HEK293 (cell line): ENCODE measurements around the gene HAUS1.

Experiments used
- GFI1B ChIP-seq: fragments of 450-650 bp; formaldehyde crosslinking; IDR thresholded peaks from 2 replicates; pipeline ENCODE4 v1.5.1; 2016; ENCODE audit warnings: missing biosample characterization, missing genetic modification characterization
- GLIS2 ChIP-seq: fragments of 450-650 bp; formaldehyde crosslinking; IDR thresholded peaks from 2 replicates; pipeline ENCODE4 v1.5.1; 2016; ENCODE audit warnings: missing biosample characterization, missing genetic modification characterization
- REPIN1 ChIP-seq: fragments of 450-650 bp; formaldehyde crosslinking; IDR thresholded peaks from 2 replicates; pipeline ENCODE4 v1.5.1; 2017; ENCODE audit warnings: missing biosample characterization, missing genetic modification characterization, low read depth
- SALL2 ChIP-seq: fragments of 450-650 bp; formaldehyde crosslinking; IDR thresholded peaks from 2 replicates; pipeline ENCODE4 v1.5.0; 2017; ENCODE audit warnings: missing biosample characterization, mild to moderate bottlenecking, missing genetic modification characterization, borderline replicate concordance
- ZBTB17 ChIP-seq: fragments of 450-650 bp; formaldehyde crosslinking; IDR thresholded peaks from 2 replicates; pipeline ENCODE4 v1.5.1; 2016; ENCODE audit warnings: missing biosample characterization, missing genetic modification characterization
- ZIC2 ChIP-seq: fragments of 450-650 bp; formaldehyde crosslinking; IDR thresholded peaks from 2 replicates; pipeline ENCODE4 v1.5.1; 2016; ENCODE audit warnings: missing biosample characterization, missing genetic modification characterization
- ZNF114 ChIP-seq: fragments of 450-650 bp; formaldehyde crosslinking; IDR thresholded peaks from 2 replicates; pipeline ENCODE4 v1.5.0; 2017; ENCODE audit warnings: missing biosample characterization, missing genetic modification characterization
- ZNF132 ChIP-seq: fragments of 450-650 bp; formaldehyde crosslinking; IDR thresholded peaks from 2 replicates; pipeline ENCODE4 v1.5.1; 2017; ENCODE audit warnings: missing biosample characterization, missing genetic modification characterization, borderline replicate concordance
- ZNF146 ChIP-seq: fragments of 450-650 bp; formaldehyde crosslinking; IDR thresholded peaks from 2 replicates; pipeline ENCODE4 v1.5.1; 2016; ENCODE audit warnings: missing biosample characterization, missing genetic modification characterization
- ZNF148 ChIP-seq: fragments of 450-650 bp; formaldehyde crosslinking; IDR thresholded peaks from 2 replicates; pipeline ENCODE4 v1.5.0; 2017; ENCODE audit warnings: missing biosample characterization, missing genetic modification characterization, borderline replicate concordance
- ZNF280D ChIP-seq: fragments of 450-650 bp; formaldehyde crosslinking; IDR thresholded peaks from 2 replicates; pipeline ENCODE4 v1.5.1; 2016; ENCODE audit warnings: missing biosample characterization, missing genetic modification characterization
- ZNF433 ChIP-seq: fragments of 450-650 bp; formaldehyde crosslinking; IDR thresholded peaks from 2 replicates; pipeline ENCODE4 v1.5.1; 2016; ENCODE audit warnings: missing biosample characterization, missing genetic modification characterization, low read depth
- ZNF473 ChIP-seq: fragments of 450-650 bp; formaldehyde crosslinking; IDR thresholded peaks from 2 replicates; pipeline ENCODE4 v1.5.1; 2017; ENCODE audit warnings: missing biosample characterization, missing genetic modification characterization
- ZNF501 ChIP-seq: fragments of 450-650 bp; formaldehyde crosslinking; IDR thresholded peaks from 2 replicates; pipeline ENCODE4 v1.5.1; 2016; ENCODE audit warnings: missing biosample characterization, missing genetic modification characterization
- ZNF530 ChIP-seq: fragments of 450-650 bp; formaldehyde crosslinking; IDR thresholded peaks from 2 replicates; pipeline ENCODE4 v1.5.1; 2016; ENCODE audit warnings: low read depth, missing biosample characterization, missing genetic modification characterization
- ZNF610 ChIP-seq: fragments of 450-650 bp; formaldehyde crosslinking; IDR thresholded peaks from 2 replicates; pipeline ENCODE4 v1.5.1; 2016; ENCODE audit warnings: missing biosample characterization, missing genetic modification characterization, borderline replicate concordance
- ZNF837 ChIP-seq: fragments of 450-650 bp; formaldehyde crosslinking; IDR thresholded peaks from 2 replicates; pipeline ENCODE4 v1.5.1; 2016; ENCODE audit warnings: missing biosample characterization, missing genetic modification characterization
- ZSCAN5A ChIP-seq: fragments of 450-650 bp; formaldehyde crosslinking; IDR thresholded peaks from 2 replicates; pipeline ENCODE4 v1.5.1; 2016; ENCODE audit warnings: missing biosample characterization, missing genetic modification characterization
- TF ChIP-seq, protein P1 (sequence below): fragments of 450-650 bp; formaldehyde crosslinking; IDR thresholded peaks from 2 replicates; pipeline ENCODE4 v1.5.1; 2016; ENCODE audit warnings: missing biosample characterization, missing genetic modification characterization
- TF ChIP-seq, protein P2 (sequence below): fragments of 450-650 bp; formaldehyde crosslinking; IDR thresholded peaks from 2 replicates; pipeline ENCODE4 v1.5.1; 2016; ENCODE audit warnings: missing biosample characterization, missing genetic modification characterization
- TF ChIP-seq, protein P3 (sequence below): fragments of 450-650 bp; formaldehyde crosslinking; IDR thresholded peaks from 2 replicates; pipeline ENCODE4 v1.5.1; 2016; ENCODE audit warnings: missing biosample characterization, missing genetic modification characterization, borderline replicate concordance

Gene HAUS1

GRCh38 chr18:46072376-46072867 is 31.8 kb upstream of the HAUS1 start (continued):
- no peak for TF ChIP-seq ZNF280D (tag by site-specific recombination)
- TF ChIP-seq, protein P1, sequence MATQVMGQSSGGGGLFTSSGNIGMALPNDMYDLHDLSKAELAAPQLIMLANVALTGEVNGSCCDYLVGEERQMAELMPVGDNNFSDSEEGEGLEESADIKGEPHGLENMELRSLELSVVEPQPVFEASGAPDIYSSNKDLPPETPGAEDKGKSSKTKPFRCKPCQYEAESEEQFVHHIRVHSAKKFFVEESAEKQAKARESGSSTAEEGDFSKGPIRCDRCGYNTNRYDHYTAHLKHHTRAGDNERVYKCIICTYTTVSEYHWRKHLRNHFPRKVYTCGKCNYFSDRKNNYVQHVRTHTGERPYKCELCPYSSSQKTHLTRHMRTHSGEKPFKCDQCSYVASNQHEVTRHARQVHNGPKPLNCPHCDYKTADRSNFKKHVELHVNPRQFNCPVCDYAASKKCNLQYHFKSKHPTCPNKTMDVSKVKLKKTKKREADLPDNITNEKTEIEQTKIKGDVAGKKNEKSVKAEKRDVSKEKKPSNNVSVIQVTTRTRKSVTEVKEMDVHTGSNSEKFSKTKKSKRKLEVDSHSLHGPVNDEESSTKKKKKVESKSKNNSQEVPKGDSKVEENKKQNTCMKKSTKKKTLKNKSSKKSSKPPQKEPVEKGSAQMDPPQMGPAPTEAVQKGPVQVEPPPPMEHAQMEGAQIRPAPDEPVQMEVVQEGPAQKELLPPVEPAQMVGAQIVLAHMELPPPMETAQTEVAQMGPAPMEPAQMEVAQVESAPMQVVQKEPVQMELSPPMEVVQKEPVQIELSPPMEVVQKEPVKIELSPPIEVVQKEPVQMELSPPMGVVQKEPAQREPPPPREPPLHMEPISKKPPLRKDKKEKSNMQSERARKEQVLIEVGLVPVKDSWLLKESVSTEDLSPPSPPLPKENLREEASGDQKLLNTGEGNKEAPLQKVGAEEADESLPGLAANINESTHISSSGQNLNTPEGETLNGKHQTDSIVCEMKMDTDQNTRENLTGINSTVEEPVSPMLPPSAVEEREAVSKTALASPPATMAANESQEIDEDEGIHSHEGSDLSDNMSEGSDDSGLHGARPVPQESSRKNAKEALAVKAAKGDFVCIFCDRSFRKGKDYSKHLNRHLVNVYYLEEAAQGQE (tag by site-specific recombination), result no peak
- TF ChIP-seq ZIC2 (tag by site-specific recombination), result no peak
- no peak for TF ChIP-seq REPIN1 (tag by site-specific recombination)
- TF ChIP-seq ZSCAN5A, result no peak
- TF ChIP-seq ZNF146 (tag by site-specific recombination), result no peak
- TF ChIP-seq ZNF473, result no peak
- TF ChIP-seq, protein P2, sequence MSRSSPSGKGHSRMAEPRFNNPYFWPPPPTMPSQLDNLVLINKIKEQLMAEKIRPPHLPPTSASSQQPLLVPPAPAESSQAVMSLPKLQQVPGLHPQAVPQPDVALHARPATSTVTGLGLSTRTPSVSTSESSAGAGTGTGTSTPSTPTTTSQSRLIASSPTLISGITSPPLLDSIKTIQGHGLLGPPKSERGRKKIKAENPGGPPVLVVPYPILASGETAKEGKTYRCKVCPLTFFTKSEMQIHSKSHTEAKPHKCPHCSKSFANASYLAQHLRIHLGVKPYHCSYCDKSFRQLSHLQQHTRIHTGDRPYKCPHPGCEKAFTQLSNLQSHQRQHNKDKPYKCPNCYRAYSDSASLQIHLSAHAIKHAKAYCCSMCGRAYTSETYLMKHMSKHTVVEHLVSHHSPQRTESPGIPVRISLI (tag by site-specific recombination), result no peak
- no peak for TF ChIP-seq ZNF530 (tag by site-specific recombination)
- no peak for TF ChIP-seq ZNF610 (tag by site-specific recombination)
- no peak for TF ChIP-seq GFI1B (tag by site-specific recombination)
- TF ChIP-seq ZNF148 (tag by site-specific recombination), result no peak
- TF ChIP-seq GLIS2 (tag by site-specific recombination), result no peak
- TF ChIP-seq ZBTB17 (tag by site-specific recombination), result peak; percentile 93; the same call in 1 of the 2 replicates
- no peak for TF ChIP-seq SALL2 (tag by site-specific recombination)
- TF ChIP-seq ZNF501, result 0 out of 2 replicates have a peak, but pooled peaks have one; percentile 43
- TF ChIP-seq, protein P3, sequence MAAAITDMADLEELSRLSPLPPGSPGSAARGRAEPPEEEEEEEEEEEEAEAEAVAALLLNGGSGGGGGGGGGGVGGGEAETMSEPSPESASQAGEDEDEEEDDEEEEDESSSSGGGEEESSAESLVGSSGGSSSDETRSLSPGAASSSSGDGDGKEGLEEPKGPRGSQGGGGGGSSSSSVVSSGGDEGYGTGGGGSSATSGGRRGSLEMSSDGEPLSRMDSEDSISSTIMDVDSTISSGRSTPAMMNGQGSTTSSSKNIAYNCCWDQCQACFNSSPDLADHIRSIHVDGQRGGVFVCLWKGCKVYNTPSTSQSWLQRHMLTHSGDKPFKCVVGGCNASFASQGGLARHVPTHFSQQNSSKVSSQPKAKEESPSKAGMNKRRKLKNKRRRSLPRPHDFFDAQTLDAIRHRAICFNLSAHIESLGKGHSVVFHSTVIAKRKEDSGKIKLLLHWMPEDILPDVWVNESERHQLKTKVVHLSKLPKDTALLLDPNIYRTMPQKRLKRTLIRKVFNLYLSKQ (tag by site-specific recombination), result no peak
- no peak for TF ChIP-seq ZNF114
- no peak for TF ChIP-seq ZNF433 (tag by site-specific recombination)
- TF ChIP-seq ZNF837 (tag by site-specific recombination), result no peak
- no peak for TF ChIP-seq ZNF132 (tag by site-specific recombination)
